HG02943 (cell line): ENCODE data around the gene ROCK1.

Experiments used
- ATAC-seq: cut with Tn5 transposase; IDR thresholded peaks from one replicate; pipeline ENCODE4 v1.9.1; 2021; ENCODE audit warnings: mild to moderate bottlenecking, low read depth, moderate library complexity; ENCODE audit not compliant: unreplicated experiment

ROCK1 gene

DNA sequence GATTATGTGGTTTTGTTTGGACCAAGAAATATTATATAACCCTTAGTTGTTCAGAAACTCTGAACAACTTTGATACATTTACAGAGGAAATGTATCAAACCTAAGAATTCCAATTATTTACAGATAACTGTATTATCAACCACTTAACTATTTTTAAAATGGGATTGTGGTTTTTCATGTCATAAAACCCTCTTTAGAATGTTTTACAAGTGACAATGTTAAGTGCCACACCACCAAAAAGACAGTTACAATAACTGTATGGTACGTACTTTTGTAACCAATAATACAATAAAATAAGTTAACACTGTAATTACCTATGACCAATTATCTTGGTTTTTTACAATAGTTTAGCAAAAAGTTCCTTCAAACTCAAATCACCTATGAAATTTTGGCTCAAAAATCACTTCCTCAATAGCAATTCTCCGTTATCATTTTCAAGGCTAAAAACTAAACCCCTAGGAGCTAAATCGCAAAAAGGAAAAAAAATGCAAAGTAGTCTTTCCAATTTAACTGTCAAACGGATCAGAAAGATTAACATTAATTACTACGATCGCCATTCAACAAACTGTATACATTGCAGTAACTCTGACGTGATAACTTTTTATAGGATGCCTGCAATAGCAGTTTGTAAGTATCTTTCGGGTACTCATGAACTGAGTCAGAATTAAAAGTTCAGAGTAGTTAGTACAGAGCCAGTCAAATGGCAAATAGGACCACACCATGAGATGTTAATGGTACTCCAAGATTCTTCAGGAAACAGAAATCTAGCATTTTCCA lies 1.5 kb downstream of the ROCK1 start:
- ATAC-seq: no peak

DNA sequence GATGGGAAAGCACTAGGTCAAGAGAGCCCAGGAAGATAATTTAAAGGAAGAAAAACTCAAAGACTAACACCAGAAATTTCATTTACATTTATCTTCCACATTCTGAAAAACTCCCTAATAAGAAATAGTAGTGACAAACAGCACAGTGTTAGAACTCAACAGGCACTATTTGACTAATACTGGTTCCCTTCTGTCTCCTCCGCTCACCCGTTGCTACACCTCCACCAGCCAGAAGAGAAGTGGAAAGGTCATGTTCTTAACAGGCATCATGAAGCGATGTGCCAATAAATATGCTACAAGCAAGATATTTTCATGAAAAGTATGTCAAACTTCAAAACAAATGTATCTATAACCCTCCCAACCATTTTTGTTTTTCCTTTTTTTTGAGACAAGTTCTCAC lies 5.7 kb downstream of the ROCK1 start:
- ATAC-seq: no peak

DNA sequence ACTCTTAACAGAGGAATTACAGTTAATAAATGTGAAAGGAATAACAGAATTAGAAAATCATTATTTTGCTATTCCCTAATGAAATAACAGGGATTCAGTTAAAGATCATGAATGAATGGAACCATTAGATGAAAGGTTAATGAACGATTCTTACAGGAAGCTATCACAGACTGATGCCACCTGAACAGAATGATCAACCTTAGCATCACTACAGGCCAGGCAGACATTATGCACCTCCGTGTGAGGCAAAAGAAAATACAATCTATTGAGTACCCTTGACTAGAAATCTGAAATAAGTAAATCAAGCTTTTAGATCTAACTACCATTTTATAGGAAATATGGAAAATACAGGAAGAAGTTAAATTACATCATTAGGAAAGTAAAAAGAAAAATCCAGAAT lies 10.4 kb downstream of the ROCK1 start:
- no peak for ATAC-seq

DNA sequence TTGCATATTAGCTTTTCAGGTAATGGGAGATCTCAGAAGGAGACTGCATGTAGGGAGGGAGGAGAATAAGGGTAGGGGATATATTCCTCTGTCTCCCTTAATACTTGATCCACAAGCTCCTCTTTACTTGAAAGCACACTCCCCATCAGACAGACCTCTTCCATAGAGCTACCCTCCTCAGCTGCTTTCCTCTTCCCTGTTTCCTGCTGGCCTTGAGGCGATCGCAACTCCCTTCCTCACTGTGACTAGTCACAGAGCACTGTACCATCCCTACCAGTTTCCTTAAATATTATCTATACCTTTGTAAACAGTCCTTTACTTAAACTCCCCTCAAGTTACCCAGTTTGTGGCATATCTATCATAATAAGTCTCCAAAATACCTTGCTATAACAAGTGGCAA lies 10.9 kb downstream of the ROCK1 start:
- ATAC-seq: no peak

DNA sequence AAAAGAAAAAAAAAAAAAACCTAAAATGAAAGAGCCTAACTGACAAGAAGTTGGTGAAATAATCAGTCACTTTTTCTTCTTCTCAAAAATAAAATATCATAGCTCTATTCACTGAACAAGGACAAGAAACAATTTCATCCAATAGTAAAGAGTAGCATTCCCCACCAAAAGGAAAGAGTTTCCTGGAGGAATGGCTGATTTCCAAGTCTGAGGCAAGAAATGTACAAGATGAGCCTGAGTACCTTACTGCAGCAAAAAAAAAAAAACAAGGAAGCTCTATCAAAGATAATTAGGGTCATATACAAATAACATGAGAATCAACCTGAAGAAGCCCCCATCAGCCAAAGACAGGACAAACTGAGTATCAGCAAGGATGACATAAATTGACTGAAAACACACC lies 11.5 kb downstream of the ROCK1 start:
- ATAC-seq: no peak

DNA sequence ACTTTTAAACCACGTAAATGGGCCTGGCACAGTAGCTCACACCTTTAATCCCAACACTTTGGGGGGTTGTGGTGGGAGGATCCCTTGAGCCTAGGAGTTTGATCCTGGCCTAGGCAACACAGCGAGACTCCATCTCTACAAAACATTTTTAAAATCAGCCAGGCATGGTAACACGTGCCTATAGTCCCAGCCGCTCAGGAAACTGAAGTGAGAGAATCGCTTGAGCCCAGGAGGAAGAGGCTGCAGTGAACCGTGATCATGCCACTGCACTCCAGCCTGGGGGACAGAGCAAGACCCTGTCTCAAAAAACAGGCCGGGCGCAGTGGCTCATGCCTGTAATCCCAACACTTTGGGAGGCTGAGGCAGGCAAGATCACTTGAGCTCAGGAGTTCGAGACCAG lies 12.2 kb downstream of the ROCK1 start:
- peak; percentile 91 for ATAC-seq

DNA sequence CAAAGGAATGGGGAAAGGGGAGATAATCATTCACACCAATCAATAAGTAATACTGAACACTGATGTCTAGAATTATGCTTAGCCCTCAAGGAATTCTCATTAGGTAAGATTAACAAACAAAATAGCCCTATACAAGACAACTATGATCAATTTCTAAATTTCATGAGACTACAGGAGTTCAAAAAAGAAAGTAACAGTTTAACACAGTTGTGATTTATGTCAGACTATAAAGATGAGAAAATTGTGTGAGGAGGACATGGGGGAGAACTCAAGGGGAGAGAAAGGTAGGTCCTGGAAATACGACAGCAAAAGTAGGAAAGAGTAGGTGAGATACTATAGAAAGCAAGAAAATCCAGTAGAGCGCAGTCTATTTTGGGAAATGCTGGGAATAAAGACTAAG lies 14.9 kb downstream of the ROCK1 start:
- no peak for ATAC-seq

DNA sequence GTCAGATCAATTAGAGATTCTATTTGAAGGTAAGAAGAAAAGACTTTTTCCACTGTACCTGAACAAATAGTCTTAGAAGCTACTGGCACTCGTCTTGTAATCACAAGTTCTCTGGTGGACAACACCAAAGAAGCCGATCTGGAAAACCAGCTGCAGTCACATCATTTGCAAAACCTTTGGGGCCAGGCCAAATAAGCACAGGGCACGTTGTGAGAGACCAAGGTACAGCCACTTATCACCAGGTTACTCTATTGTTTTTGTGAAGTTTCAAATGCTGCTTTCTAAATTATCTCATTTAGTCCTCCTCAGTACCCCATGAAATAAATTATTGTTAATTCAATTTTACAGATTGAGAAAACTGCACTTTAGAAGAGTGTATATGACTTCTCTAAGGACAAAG lies 18.5 kb downstream of the ROCK1 start:
- no peak for ATAC-seq

DNA sequence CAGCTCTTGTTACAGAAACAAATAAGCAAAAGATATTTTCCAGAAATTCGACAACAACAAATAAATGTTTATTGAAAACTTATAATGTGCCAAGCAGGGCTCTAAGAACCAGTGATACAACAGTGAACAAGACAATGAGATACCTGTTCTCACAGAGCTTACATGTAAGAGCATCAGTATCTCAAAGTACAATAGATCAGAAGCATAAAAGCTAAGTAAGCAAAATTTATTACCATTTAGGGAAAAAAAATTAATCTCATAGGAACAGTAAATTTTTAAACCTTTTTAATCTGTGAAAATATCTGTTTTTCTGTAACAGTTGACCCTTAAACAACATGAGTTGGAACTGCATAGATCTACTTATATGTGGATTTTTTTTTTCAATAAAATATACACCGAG lies 20.9 kb downstream of the ROCK1 start:
- no peak for ATAC-seq

DNA sequence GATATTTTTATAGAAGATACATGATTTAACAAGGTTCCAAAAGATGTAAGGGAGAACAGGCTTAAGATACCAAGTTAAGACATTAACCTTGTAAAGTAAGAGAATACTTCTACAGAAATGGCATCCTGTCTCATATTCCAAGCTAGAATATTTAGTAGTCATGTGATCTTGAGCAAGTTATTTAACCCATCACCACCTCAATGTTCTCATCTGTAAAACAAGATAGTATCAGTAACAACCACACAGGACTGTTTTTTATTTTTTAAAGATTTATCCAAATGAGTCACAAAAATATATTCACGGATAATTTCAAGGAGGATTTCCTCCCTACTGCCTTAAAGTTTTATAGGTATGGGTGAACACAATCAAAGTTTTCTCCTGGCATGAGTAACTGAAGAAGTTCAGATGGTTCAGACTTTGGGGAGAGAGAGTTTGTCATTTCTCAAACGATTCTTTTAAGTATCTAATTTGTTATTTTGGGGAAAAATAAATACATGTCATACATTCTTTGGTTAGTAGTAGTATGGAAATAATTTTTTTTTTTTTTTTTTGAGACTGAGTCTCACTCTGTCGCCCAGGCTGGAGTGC lies 25.9 kb downstream of the ROCK1 start:
- no peak for ATAC-seq

DNA sequence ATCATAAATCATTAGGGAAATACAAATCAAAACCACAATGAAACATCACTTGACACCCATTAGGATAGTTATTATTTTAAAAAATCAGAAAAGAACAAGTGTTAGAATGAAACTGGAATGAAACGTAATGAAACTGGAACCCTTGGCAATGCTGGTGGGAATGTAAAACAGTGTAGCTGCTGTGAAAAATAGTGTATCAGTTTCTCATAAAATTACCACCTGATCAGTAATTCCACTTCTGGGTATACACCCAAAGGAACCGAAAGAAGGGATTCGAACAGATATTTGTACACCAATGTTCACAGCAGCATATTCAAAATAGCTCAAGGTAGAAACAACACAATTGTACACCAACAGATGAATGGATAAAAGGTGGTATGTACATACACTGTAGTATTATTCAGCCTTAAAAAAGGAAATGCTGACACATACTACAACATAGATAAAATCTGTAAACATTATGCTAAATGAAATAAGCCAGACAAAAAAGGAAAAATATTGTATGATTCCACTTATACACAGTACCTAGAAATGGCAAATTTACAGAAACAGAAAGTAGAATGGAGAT lies 27.0 kb downstream of the ROCK1 start:
- ATAC-seq: no peak

DNA sequence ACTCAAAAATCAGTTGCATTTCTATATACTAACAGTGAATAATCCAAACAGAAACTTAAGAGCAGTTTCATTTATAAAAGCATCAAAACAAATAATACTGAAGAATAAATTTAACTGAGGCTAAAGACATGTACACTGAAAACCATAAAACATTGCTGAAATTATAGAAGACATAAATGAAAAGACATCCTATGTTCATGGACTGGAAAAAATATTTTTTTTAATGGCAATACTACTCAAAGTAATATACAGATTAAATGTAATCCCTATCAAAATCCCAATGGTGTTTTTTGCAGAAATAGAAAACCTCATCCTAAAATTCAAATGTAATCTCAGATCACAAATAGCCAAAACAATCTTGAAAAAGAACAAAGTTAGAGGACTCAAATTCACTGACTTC lies 28.6 kb downstream of the ROCK1 start:
- ATAC-seq: no peak

DNA sequence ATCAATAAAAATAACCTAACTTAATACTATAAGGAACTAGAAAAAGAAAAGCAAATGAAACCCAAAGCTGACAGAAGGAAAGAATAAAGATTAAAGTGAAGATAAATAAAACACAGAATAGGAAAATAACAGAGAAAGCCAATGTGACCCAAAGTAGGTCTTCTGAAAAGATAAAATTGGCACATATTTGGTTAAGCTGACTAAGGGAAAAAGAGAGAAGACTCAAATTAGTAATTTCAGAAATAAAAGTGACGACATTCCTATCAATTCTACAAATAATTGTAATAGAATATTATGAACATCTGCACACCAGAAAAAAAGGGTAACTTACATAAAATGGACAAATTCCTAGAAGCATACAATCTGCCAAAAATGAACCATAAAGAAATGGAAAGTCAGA lies 30.2 kb downstream of the ROCK1 start:
- ATAC-seq: no peak

DNA sequence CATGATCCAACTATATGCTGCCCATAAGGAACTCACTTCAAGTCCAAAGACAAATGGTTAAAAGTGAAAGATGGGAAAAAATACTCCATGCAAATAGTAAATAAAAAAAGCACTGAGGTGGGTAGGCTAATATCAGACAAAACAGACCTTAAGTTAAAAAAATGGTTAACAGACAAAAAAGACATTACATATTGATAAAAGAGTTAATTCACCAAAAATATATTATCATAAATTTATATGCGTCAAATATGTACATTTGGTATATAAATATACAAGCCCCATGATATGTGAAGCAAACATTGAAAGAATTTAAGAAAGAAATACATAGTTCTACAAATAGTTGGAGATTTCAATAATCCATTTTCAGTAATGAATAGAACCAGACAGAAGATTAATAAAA lies 31.0 kb downstream of the ROCK1 start:
- ATAC-seq: no peak

DNA sequence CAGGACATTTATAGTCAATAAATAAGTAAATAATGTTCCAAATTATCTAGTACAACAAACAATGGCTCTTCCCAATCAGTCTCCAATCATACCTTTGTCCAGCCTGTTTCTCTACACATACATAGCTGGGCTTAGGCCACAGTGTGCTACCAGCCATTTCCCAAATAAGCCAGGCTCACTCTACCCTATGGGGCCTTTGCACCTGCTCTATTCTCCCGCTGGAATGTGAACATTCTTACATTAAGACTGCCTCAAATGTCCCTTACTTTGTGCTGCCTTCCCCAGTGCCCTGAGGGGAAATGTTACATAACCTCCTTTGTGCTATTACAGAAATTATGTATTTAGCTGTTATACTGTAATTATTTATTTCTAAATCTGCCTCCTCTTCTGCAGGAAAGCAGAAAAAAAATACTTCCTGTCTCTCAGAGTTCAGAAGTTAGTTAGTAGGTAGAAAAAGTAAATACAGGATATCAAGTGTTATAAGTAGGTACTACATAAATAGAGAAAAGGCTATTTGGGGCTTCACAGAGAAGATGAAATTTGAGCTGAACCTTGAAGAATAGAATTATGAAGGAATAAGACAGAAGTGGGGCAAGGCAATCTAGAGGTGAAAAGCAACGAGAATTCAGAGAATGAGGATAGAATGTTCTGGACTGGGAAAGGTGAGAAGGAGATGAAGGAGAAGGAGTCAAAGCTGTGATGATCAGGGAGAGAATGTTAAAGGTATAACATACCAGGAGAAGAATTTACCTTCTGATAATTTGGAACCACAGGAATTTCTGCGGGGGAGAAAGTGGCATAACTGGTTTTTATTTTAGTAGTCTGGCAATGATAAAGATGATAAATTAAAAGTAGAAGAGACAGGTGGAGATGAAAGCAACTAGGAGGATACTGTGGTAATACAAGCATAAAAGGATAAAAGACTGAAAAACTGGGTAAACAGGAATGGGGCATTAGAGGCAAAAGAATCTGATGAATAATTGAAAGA lies 37.0 kb downstream of the ROCK1 start:
- no peak for ATAC-seq

DNA sequence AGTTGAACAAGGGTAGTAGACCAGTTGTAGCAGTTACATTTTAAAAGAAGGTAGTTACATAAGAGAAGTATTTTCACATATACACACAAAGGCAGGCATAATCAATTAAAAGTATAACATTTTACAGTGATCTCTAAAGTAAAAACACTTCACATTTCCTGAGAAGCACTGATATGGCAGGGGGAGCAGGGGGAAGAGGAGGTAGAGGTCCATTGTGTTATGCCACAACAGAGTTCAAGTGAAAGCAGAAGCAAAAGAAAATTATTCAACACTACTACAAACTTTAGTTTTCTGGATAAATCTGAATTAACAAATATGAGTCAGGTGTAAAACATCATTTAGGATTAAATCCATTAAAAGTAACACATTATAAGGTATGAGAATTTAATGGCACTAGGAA lies 38.4 kb downstream of the ROCK1 start:
- ATAC-seq: no peak

DNA sequence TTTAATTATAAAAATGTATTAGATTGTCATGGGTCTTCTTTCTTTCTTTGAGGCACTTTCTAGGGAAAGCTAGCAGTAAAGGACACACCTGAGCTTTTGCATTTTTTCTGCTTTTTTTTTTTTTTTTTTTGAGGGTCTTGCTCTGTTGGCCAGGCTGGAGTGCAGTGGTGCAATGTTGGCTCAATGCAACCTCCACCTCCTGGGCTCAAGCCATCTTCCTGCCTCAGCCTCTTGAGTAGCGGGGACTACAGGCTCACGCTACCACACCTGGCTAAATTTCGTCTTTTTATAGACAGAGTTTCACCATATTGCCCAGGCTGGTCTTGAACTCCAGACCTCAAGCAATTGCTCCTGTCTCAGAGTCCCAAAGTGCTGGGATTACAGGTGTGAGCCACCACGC lies 40.5 kb downstream of the ROCK1 start:
- ATAC-seq: no peak

DNA sequence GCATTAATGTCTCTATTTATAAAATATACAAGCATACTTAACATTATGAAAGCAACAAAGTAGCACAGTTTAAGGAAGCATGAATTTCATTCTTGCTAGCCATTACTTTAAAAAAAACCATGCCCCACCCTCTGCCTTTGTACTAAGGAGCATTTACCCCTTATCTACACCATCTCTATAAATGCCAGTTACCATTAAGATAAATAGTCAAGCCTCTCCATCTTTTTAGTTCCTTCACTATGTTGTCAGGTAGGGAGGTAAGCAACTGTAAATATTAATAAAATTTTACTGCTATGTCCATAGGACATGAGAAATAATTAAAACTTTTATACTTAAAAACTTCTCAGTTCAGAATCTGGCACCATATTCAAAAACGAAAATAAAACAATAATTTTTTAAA lies 42.1 kb downstream of the ROCK1 start:
- no peak for ATAC-seq

DNA sequence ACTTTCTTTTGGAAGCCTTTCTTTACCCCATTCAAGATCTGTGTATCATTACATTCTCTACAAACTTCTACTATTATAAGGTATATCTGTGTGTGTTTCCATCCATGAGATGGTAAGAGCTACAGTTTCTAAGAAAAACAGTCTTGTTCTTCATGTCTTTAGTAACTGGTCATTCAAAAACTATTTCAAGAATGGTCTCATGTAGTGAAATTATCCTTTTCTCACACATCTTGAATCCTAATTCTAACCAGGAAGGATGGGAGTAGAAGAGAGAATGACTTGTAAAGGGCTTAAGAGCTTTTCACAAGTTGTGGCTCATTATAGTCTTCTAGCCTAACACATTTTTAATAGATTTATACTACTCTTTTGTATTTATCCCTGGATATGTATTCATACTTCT lies 47.3 kb downstream of the ROCK1 start:
- no peak for ATAC-seq

DNA sequence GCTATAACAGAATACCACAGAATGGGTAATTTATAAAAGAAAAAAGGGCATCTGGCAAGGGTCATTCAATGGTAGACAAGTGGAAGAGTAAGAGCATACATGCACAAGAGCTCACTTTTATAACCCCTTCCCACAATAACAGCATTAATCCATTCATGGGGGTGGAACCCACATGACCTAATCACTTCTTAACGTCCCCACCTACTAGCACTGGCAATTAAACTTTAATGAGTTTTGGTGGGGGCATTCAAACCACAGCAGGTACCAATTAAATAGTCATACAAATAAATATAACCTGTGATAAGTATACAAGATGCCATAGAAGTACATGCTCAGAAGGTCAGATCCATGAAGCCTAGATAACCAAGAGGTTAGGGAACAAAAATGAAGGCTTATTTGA lies 48.6 kb downstream of the ROCK1 start:
- no peak for ATAC-seq

DNA sequence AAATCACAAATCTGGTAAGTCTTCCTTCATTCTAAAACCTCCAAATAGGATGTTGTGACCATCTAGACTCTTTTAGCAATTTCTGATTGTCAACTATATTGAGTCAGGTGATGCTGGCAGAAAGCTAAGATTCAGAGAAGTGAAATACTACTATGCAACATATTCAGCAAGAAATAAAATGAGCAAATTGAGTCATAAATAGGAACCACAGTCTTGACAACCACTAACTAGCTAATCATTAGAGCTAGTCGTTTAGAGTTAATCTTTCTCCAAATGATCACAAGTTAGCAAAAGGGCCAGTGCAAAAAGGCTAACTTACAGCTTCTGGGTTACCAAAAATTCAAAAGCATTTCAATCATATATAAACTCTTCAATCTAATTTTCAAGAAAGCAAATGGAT lies 54.5 kb downstream of the ROCK1 start:
- no peak for ATAC-seq
